ENCODE data around the gene GALNT6.

The GALNT6 gene

DNA sequence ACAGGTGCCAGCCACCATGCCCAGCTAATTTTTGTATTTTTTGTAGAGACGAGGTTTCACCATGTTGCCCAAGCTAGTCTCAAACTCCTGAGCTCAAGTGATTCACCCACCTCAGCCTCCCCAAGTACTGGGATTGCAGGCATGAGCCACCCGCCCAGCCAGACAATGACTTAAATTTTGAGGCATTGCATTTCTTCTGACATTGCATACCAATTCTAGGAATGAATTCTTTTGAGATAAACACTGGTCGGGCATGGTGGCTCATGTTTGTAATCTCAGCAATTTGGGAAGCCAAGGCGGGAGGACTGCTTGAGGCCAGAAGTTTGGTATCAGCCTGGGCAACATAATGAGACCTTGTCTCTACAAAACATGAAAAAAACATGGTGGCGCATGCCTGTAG is 42.2 kb downstream of the GALNT6 start:
- Histone ChIP-seq H3K27ac (ENCODE audit: low read length) (no peak overlapping the region), H3K79me2 (ENCODE audit: low read length) (no peaks in the 10 kb centered on the region), H2AFZ (ENCODE audit: low read depth, low read length) (no peak overlapping the region), H3K9me3 (ENCODE audit: insufficient read depth, low read length) (no peaks in the 10 kb centered on the region), H3K4me1 (ENCODE audit: low read length) (peaks cover 49% of the 10 kb centered on the region), H3K36me3 (replicated peaks; ENCODE audit: low read depth, low read length) (peaks cover 13% of the 10 kb centered on the region), H3K27me3 (ENCODE audit: low read depth, low read length) (no peaks in the 10 kb centered on the region), H4K20me1 (ENCODE audit: insufficient read depth, low read length) (no peaks in the 10 kb centered on the region), H3K4me2 (ENCODE audit: low read length) (no peak overlapping the region), H3K4me3 (ENCODE audit: low read length) (no peak overlapping the region), H3K9ac (ENCODE audit: low read length) (no peak overlapping the region)
- no peak for TF ChIP-seq CTCF (IDR thresholded peaks at IDR 0.05; ENCODE audit: low read depth, low read length)
- TF ChIP-seq EZH2phosphoT487 (IDR thresholded peaks at IDR 0.05; ENCODE audit: low read depth) = no peak

GRCh38 chr12:51348116-51348515 is 43.1 kb downstream of the GALNT6 start:
- no peaks in the 10 kb centered on the region for H4K20me1 ChIP-seq (ENCODE audit: insufficient read depth, low read length)
- H3K27ac ChIP-seq (ENCODE audit: low read length) = no peak overlapping the region
- TF ChIP-seq CTCF (IDR thresholded peaks at IDR 0.05; ENCODE audit: low read depth, low read length) = no peak
- no peak for TF ChIP-seq EZH2phosphoT487 (IDR thresholded peaks at IDR 0.05; ENCODE audit: low read depth)
- no peak overlapping the region for H3K4me3 ChIP-seq (ENCODE audit: low read length)
- H2AFZ ChIP-seq (ENCODE audit: low read depth, low read length) = no peak overlapping the region
- H3K36me3 ChIP-seq (replicated peaks; ENCODE audit: low read depth, low read length) = peaks cover 13% of the 10 kb centered on the region
- H3K27me3 ChIP-seq (ENCODE audit: low read depth, low read length) = no peaks in the 10 kb centered on the region
- peaks cover 58% of the 10 kb centered on the region for H3K4me1 ChIP-seq (ENCODE audit: low read length)
- no peaks in the 10 kb centered on the region for H3K9me3 ChIP-seq (ENCODE audit: insufficient read depth, low read length)
- no peak overlapping the region for H3K4me2 ChIP-seq (ENCODE audit: low read length)
- H3K9ac ChIP-seq (ENCODE audit: low read length) = no peak overlapping the region
- H3K79me2 ChIP-seq (ENCODE audit: low read length) = no peaks in the 10 kb centered on the region

- Histone ChIP-seq H3K27ac (ENCODE audit: low read length) (peak within 1 kb of the TSS; percentile 97), H2AFZ (ENCODE audit: low read depth, low read length) (peak within 1 kb of the TSS; percentile 86), H3K36me3 (replicated peaks; ENCODE audit: low read depth, low read length) (peaks cover 4% of the 10 kb centered on the region), H4K20me1 (ENCODE audit: insufficient read depth, low read length) (no peaks in the 10 kb centered on the region), H3K4me1 (ENCODE audit: low read length) (peaks cover 65% of the 10 kb centered on the region), H3K27me3 (ENCODE audit: low read depth, low read length) (no peaks in the 10 kb centered on the region), H3K79me2 (ENCODE audit: low read length) (no peaks in the 10 kb centered on the region), H3K9ac (ENCODE audit: low read length) (peak within 1 kb of the TSS; percentile 69), H3K4me3 (ENCODE audit: low read length) (peak within 1 kb of the TSS; percentile 59), H3K9me3 (ENCODE audit: insufficient read depth, low read length) (no peaks in the 10 kb centered on the region), H3K4me2 (ENCODE audit: low read length) (peak within 1 kb of the TSS; percentile 87)
- TF ChIP-seq EZH2phosphoT487 (IDR thresholded peaks at IDR 0.05; ENCODE audit: low read depth) (no peak), CTCF (IDR thresholded peaks at IDR 0.05; ENCODE audit: low read depth, low read length) (no peak)
Observed at GRCh38 chr12:51346581-51346980, 44.6 kb downstream of the GALNT6 start, which contains the start of gene CELA1. CELA1 (minus strand) TSS chr12:51346679; CDS start chr12:51346638, 41 bp downstream.

DNA sequence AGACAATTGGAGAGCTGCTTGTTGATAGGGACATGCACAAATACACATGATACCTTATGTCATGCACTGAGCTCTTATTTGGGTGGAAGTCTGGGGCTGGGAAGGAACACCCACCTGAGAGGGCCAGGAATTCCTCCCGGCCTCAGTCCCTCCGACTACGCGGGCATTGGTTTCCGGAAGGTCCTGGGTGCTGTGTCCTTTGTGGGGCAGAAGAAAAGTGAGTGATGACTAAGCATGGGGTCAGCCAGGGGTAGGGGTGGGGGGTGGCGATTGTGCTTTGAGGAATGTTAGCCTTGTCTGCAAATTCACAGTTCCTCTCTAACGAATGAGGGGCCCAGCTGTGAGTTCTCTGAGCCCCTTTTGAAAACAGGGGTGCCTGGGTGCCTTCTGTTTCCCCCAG is 45.5 kb downstream of the GALNT6 start:
- H3K4me3 ChIP-seq (ENCODE audit: low read length) = peak overlapping the region; percentile 59
- no peaks in the 10 kb centered on the region for H3K27me3 ChIP-seq (ENCODE audit: low read depth, low read length)
- no peaks in the 10 kb centered on the region for H3K9me3 ChIP-seq (ENCODE audit: insufficient read depth, low read length)
- H3K36me3 ChIP-seq (replicated peaks; ENCODE audit: low read depth, low read length) = no peaks in the 10 kb centered on the region
- no peaks in the 10 kb centered on the region for H3K79me2 ChIP-seq (ENCODE audit: low read length)
- H3K4me2 ChIP-seq (ENCODE audit: low read length) = peak overlapping the region; percentile 87
- H3K4me1 ChIP-seq (ENCODE audit: low read length) = peaks cover 62% of the 10 kb centered on the region
- peak overlapping the region; percentile 69 for H3K9ac ChIP-seq (ENCODE audit: low read length)
- TF ChIP-seq EZH2phosphoT487 (IDR thresholded peaks at IDR 0.05; ENCODE audit: low read depth) = no peak
- TF ChIP-seq CTCF (IDR thresholded peaks at IDR 0.05; ENCODE audit: low read depth, low read length) = no peak
- H4K20me1 ChIP-seq (ENCODE audit: insufficient read depth, low read length) = no peaks in the 10 kb centered on the region
- peak overlapping the region; percentile 97 for H3K27ac ChIP-seq (ENCODE audit: low read length)
- H2AFZ ChIP-seq (ENCODE audit: low read depth, low read length) = peak overlapping the region; percentile 86

Data from OCI-LY3 (cell line).